GM11168 (cell line): ENCODE results near the gene FHOD3.
"Not testable (repeated sequence)": the region's sequence is repeated elsewhere in the genome, so short reads cannot be mapped to it uniquely, and the experiment has no call there.

Experiments
- in situ Hi-C: fragments of 300-500 bp; cut with MboI; formaldehyde crosslinking; loops from one replicate; pipeline ENCODE4 v1.12.0; 2022; ENCODE audit warnings: low sequenced_read_pairs; ENCODE audit not compliant: unreplicated experiment

The FHOD3 gene

GRCh38 chr18:36459786-36460185 lies 162.3 kb downstream of the FHOD3 start:
- in situ Hi-C loops: no loop called here

- in situ Hi-C loops: no loop called here
Measured at GRCh38 chr18:36460324-36460850, 162.9 kb downstream of the FHOD3 start.

- in situ Hi-C loops: no loop called here
Measured at GRCh38 chr18:36460854-36461253, 163.3 kb downstream of the FHOD3 start.

DNA sequence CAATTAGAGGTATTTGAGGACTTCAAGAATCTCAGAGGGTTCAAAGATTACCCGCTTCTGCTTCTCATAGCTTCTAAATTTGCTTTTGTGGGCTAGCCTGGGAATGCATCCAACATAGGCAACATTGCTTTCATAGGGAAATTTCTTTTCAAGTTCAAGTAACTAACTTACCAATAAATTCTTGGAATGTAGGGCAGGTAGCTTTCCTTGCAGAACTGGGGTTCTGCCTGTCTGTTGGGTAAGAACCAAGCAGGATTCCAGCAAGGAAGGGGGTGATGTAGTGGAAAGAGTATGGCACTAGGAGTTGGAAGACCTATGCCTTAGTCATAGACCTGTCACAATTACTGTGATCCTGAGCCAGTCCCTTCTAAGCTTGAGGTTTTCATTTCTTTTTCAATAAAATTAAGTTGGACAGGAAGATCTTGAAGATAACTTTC lies 164.1 kb downstream of the FHOD3 start:
- in situ Hi-C loops: no loop called here

- in situ Hi-C loops: not testable (repeated sequence)
Measured at GRCh38 chr18:36463516-36463915, 166.0 kb downstream of the FHOD3 start.

- in situ Hi-C loops: no loop called here
Measured at GRCh38 chr18:36464126-36464651, 166.7 kb downstream of the FHOD3 start.

DNA sequence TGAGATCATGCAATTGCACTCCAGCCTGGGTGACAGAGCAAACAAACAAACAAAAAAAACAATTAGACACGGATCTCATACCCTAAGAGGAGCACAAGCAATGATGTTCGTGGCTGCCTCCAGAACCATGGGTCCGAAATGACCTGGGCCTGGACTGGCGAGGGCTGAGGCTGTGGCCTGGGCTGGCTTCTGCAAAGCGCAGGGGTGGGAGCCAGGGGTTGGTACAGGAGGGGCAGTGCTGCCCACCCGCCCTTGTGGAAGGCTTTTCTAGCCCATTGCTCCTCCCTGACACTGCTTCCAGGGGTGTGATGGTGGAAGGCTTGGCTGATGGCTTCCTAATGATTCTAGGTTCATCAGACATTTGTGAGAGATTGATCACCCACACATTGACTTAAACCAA lies 167.8 kb downstream of the FHOD3 start:
- in situ Hi-C loops: no loop called here

DNA sequence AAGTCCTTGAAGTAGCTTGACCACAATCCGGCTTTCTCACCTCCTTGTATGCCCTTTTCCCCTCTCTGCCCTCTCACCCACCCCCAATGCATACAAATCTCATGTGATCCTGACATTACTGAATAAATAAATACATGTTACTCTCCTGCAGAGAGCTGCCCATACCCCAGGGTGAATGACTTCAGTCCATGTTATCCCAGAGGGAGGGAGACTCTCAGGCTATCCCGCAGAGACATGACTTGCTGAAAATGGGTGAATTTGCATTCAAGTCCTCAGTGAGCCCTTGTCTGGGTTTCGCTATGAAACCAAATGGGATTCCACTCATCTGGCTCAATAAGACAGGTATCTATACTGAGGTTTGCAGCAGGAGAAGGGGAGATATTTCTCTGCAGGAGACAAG lies 168.5 kb downstream of the FHOD3 start:
- in situ Hi-C loops: no loop called here

DNA sequence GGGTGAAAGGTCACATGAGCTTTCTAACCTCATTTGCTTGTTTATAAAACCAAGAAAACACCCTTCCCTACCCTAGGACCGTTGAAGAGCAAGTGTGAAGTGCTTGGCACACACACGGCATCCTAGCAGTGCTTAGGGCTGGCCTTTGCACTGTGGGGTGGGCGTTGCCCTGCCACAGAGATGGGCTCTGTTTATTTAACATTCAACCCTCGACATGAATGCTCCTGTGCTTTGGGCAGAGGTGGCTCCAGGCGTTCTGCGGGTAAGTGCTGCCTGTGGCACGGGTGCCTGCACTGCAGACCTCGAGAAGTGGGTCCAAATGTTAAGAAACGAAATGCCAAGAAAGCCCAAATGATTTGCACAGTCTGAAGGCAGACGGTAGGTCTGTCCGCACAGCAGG lies 170.1 kb downstream of the FHOD3 start:
- in situ Hi-C loops: no loop called here

GRCh38 chr18:36468161-36468560 lies 170.6 kb downstream of the FHOD3 start:
- in situ Hi-C loops: no loop called here

GRCh38 chr18:36469461-36469860 lies 171.9 kb downstream of the FHOD3 start:
- in situ Hi-C loops: no loop called here

DNA sequence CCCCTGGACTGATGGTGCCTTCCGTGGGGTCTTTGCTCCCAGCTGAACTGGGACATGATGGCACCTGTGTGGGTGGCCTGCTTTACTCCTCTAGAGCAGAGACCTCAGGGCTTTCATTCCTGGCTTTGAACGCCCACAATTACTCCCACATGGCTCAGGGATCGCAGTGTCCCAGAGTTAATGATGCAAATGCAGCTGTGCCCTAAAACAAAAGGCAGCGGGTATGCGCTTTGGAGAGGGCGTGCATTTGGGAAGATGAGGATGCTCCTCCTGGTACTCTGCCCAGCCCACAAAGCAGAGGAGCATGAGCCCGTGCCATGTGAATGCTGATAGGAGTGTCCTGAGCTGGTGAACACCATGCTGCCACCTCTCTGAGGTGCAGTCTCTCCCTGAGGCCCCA lies 173.4 kb downstream of the FHOD3 start:
- in situ Hi-C loops: no loop called here

DNA sequence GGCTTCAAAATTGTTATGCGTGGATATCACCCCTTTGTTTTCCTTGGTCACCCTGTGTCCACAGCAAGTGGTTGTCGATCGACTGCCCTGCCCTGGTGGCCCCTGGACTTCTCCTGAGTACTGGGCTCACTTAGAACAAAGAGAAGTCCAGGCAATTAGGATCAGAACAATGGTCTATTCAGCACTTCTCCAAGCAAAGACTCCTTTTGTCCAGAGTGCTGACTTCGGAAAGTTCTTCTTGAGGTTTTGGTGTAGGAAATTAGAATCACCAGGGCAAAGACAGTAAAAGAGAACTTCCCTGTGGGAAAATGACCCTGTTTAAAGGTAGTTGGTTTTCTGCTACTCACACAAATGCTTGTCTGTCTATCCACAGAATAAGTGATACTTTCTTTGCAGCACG lies 173.9 kb downstream of the FHOD3 start:
- in situ Hi-C loops: no loop called here

- in situ Hi-C loops: no loop called here
Measured at GRCh38 chr18:36476433-36476832, 178.9 kb downstream of the FHOD3 start.

- in situ Hi-C loops: no loop called here
Measured at GRCh38 chr18:36477776-36478175, 180.3 kb downstream of the FHOD3 start.

GRCh38 chr18:36481201-36481657 lies 183.7 kb downstream of the FHOD3 start:
- in situ Hi-C loops: no loop called here

DNA sequence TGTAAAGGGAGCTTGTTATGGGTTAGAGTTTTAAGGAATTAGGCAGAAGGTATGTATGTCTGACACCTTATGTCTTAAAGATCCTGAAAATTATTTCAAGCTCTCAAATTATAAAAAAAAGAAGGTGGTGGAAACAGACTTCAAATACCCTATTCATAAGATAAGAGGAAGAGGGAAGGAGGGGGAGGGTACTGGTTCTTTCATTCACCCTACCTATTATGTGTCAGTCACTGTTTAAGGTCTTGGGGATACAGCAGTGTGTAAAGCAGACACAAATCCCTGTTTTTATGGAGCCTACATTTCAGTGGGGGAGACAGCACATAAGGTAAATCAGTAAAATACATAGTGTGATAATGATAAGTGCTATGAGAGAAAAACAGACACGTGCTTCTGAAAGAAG lies 184.4 kb downstream of the FHOD3 start:
- in situ Hi-C loops: no loop called here

DNA sequence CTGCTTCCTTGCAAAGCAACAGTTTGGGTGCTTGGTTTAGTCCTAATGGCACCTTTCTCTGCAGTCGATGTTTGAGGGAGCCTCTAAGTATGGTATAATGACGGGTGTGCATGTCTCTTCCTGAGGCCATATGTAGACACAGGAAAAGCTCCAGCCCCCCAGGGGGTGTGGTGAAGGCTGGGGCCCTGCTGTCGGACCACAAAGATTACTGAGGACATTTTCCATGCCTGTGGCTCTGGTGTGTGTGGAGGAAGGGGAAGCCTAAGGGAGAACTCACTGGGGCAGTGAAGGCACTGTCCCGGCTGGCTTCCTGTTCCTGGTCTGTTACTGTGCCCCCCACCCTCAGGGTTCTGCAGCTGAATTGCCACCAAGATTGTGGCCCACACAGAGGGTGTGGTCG lies 187.1 kb downstream of the FHOD3 start:
- in situ Hi-C loops: no loop called here

- in situ Hi-C loops: no loop called here
Measured at GRCh38 chr18:36485772-36486171, 188.3 kb downstream of the FHOD3 start.

DNA sequence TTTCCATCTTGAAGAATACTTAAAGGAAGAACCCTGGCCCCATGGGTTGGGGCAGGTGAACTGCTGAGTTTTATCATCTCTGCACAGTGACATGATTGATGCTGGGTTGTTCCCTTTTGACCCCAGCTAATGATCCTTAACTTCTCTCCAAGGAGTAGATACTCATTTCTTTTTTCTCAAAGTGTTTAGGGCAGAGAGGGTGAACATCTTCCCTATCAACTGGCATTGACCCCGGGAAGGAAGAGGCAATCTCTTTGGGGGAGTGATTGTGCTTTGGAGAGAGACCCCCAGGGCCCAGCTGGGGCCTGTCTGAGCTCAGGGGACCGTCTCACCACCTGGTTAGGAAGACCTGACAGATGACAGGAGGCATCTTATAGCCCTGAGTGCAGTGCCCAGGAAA lies 190.6 kb downstream of the FHOD3 start:
- in situ Hi-C loops: no loop called here

DNA sequence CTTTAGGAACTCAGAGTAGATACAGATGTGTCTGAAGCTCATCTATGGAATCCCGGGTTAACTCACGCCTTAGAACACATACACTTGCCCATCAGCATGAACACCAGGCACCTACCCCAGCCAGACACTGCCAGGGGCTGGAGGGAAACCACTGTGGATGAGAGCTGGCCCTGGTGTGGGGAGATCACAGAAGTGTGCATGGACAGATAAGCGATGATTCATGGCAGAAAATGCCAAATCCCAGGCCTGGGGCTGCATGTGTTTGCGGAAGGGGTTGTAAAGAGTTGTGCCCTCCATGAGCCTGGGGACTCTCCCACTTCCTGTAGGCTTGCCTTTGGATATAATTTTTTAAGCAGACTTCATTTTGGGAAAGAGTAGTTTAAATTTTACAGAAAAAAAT lies 193.4 kb downstream of the FHOD3 start:
- in situ Hi-C loops: no loop called here

GRCh38 chr18:36492604-36493329 lies 195.3 kb downstream of the FHOD3 start:
- in situ Hi-C loops: no loop called here
